SK-N-MC (cell line): ENCODE measurements around the gene ITGB3.

Experiments used
- EZH2 ChIP-seq: fragments of 200-600 bp; sonication (generic); IDR thresholded peaks from one replicate; pipeline ENCODE4 v1.6.1; 2017; ENCODE audit warnings: antibody characterized with exemption
- POLR2AphosphoS5 ChIP-seq: IDR thresholded peaks from 2 replicates; pipeline ENCODE4 v1.6.1; 2012; ENCODE audit warnings: mild to moderate bottlenecking, low read depth, low read length, borderline replicate concordance

- TF ChIP-seq EZH2 (no peak), POLR2AphosphoS5 (no peak)
Observed at GRCh38 chr17:47212458-47212857, 41.2 kb upstream of the ITGB3 start.
